ENCODE measurements around the gene ADGRL4. TPM values are rescaled to one million over a fixed set of nuclear protein-coding genes. Genes with fewer than 3 reads are reported as not detected.

ADGRL4 gene
- total and polyA plus RNA-seq, 7 donors, result 8.7 to 19.1 (median 14.3) TPM

DNA sequence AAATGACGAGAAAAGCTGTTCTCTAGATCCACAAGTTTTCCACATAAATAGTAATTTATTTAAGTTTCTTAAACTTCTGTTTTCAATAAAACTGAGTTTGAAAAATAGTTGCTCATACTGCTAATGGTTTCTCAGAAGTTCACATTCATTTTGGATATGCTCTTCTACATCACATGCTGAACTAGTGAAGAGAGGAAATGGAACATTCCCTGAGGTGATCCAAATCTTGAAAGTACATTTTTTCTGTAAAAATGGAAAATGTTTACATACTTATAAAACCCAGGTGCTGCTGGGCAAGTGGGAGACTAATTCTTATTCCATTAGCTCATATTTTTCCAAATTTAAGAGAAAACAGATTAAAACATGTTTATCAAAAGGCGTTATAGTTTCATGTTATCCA lies 111.7 kb downstream of the ADGRL4 start:
- no peaks in the 10 kb centered on the region for H3K36me3 ChIP-seq (ENCODE audit: insufficient read depth in 1 of 2, low read depth in 1 of 2)
- H3K4me1 ChIP-seq, result no peaks in the 10 kb centered on the region
- DNase-seq, result no peak
- H3K4me3 ChIP-seq, result no peak overlapping the region
- WGBS, 3 donors, result 87 to 91% (median 88%) methylated on average over 2 of the region's 2 CpGs
- H3K27ac ChIP-seq, result no peak overlapping the region
- no peak for ATAC-seq
- TF ChIP-seq, protein P1, sequence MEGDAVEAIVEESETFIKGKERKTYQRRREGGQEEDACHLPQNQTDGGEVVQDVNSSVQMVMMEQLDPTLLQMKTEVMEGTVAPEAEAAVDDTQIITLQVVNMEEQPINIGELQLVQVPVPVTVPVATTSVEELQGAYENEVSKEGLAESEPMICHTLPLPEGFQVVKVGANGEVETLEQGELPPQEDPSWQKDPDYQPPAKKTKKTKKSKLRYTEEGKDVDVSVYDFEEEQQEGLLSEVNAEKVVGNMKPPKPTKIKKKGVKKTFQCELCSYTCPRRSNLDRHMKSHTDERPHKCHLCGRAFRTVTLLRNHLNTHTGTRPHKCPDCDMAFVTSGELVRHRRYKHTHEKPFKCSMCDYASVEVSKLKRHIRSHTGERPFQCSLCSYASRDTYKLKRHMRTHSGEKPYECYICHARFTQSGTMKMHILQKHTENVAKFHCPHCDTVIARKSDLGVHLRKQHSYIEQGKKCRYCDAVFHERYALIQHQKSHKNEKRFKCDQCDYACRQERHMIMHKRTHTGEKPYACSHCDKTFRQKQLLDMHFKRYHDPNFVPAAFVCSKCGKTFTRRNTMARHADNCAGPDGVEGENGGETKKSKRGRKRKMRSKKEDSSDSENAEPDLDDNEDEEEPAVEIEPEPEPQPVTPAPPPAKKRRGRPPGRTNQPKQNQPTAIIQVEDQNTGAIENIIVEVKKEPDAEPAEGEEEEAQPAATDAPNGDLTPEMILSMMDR (IDR thresholded peaks at IDR 0.05), result no peak
- H3K9me3 ChIP-seq, result no peaks in the 10 kb centered on the region
- H3K27me3 ChIP-seq (ENCODE audit: insufficient read depth in 3 of 3, low read length in 2 of 3), result no peaks in the 10 kb centered on the region
- intact Hi-C loops (cut with DNase I), result no loop called here

DNA sequence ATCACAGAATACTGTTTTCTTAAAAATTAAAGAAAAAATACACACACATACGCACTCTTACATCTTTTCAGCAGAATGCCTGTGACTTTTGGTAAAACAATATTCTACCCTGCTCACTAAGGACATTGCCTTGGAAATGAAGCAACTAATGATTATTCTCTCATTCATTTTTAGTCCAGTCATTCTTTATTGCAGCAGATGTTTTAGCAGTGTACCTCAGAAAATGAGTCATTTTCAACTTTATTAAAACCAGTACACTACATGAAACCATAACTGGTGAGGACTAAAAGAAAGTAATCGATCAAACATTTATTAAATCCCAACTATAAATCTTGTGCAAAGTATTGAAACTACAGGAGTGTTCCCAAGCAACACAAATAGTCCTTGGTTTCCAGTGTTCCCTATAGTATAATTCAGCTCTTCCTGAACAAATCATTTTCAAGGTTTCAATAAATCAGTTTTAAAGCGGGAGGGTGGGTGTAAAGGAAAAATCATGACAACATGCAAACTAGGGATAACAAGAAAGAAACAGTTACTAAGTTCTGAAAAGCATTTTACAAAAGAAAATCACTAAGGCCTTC lies 114.2 kb downstream of the ADGRL4 start:
- ATAC-seq (no peak), DNase-seq (no peak)
- 68 to 79% (median 69%) methylated on average over 3 of the region's 3 CpGs for WGBS, 3 donors
- H3K4me3 ChIP-seq, result no peak overlapping the region
- H3K36me3 ChIP-seq (ENCODE audit: insufficient read depth in 1 of 2, low read depth in 1 of 2), result no peaks in the 10 kb centered on the region
- TF ChIP-seq, protein P1 (IDR thresholded peaks at IDR 0.05), result no peak
- H3K9me3 ChIP-seq, result no peaks in the 10 kb centered on the region
- no peaks in the 10 kb centered on the region for H3K4me1 ChIP-seq
- H3K27ac ChIP-seq, result no peak overlapping the region
- intact Hi-C loops (cut with DNase I), result no loop called here
- no peaks in the 10 kb centered on the region for H3K27me3 ChIP-seq (ENCODE audit: insufficient read depth in 3 of 3, low read length in 2 of 3)

DNA sequence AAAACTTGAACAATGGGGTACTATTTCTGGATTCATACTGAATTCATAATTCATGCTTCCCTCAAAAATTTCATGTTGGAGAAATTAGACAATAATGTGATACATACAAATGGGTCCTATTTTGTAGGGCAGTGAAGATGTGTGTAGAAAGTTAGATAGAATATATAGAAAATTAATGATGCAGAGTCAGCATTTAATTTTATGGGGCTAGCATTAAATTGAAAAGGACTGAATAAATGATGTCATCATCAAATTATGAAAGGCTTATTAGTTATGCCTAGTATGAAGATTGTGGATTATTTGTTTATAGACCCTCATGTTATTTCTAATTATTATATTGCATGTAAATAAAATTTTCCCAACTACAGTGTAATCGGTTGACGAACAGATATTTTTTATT lies 119.1 kb downstream of the ADGRL4 start:
- Histone ChIP-seq H3K4me3 (no peak overlapping the region), H3K36me3 (ENCODE audit: insufficient read depth in 1 of 2, low read depth in 1 of 2) (no peaks in the 10 kb centered on the region), H3K4me1 (no peaks in the 10 kb centered on the region), H3K9me3 (no peaks in the 10 kb centered on the region), H3K27me3 (ENCODE audit: insufficient read depth in 3 of 3, low read length in 2 of 3) (no peaks in the 10 kb centered on the region), H3K27ac (no peak overlapping the region)
- DNase-seq (no peak), ATAC-seq (no peak)
- 96 to 99% (median 98%) methylated on average over 2 of the region's 2 CpGs for WGBS, 3 donors
- intact Hi-C loops (cut with DNase I), result no loop called here
- TF ChIP-seq, protein P1 (IDR thresholded peaks at IDR 0.05), result no peak

DNA sequence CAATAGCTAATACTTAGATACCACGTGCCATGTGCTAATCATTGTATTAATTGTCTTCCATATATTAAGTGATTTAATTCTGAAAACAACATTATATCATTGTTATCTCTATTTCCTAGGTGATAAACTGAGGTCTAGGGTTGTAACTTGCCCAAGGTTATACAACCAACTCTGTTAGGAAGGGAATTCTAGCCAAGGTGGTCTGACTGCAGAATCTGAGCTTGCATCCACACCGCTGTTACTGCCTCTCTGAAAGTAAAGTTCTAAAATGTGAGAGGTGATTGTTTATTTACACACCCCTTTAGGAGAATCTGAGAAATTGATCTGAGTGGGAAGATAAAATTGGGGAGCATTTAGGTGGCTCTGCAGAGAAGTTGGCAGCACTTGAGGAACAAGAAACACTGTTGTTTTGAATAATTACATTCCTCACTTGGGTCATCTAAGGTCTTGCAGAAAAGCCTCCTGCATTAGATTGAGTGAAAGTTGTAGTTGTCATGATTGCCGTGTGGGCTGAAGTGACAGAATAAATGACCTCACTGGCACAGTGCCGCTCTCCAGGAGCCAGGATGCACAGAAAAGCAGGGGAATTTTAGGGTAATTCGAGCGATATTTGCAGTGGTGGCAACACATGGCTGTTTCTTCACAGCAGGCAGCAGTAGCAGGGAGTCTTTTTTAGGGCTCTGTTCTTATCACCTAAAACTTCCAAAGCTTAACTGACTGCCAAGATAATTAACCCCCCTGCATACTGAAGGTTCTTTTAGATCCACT lies 121.7 kb downstream of the ADGRL4 start:
- ATAC-seq, result no peak
- Histone ChIP-seq H3K27ac (no peak overlapping the region), H3K27me3 (ENCODE audit: insufficient read depth in 3 of 3, low read length in 2 of 3) (no peaks in the 10 kb centered on the region), H3K4me3 (no peak overlapping the region), H3K4me1 (no peaks in the 10 kb centered on the region), H3K9me3 (no peaks in the 10 kb centered on the region), H3K36me3 (ENCODE audit: insufficient read depth in 1 of 2, low read depth in 1 of 2) (no peaks in the 10 kb centered on the region)
- TF ChIP-seq, protein P1 (IDR thresholded peaks at IDR 0.05), result no peak
- WGBS, 3 donors, result 27 to 38% (median 29%) methylated on average over 6 of the region's 6 CpGs
- DNase-seq, result no peak
- intact Hi-C loops (cut with DNase I), result no loop called here
